Diencephalon (tissue), 1 donor: ENCODE measurements around the gene AQP1. TPM values are rescaled to one million over a fixed set of nuclear protein-coding genes. Genes with fewer than 3 reads are reported as not detected.

Source experiments
- total RNA-seq: library from RNA; depleted of rRNA; stranded (reverse); fragments of >200 nt; gene quantifications from one replicate; pipeline ENCODE4 v1.2.3, GENCODE V29; 2014

The AQP1 gene
- 7.6 TPM for total RNA-seq

DNA sequence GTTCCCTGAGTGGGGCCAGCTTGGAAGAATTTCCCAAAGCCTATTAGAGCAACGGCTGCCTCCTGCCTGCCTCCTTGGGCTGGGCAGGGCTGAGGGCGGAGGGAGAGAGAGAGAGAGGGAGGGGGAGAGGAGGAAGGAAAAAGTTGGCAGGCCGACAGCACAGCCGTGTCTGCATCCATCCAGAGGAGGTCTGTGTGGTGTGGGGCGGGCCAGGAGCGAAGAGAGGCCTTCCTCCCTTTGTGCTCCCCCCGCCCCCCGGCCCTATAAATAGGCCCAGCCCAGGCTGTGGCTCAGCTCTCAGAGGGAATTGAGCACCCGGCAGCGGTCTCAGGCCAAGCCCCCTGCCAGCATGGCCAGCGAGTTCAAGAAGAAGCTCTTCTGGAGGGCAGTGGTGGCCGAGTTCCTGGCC lies at the start of gene AQP1:
AQP1 (plus strand) TSS at position 293 of the 409 bp plus-strand sequence; CDS start at position 350, 57 bp downstream.

DNA sequence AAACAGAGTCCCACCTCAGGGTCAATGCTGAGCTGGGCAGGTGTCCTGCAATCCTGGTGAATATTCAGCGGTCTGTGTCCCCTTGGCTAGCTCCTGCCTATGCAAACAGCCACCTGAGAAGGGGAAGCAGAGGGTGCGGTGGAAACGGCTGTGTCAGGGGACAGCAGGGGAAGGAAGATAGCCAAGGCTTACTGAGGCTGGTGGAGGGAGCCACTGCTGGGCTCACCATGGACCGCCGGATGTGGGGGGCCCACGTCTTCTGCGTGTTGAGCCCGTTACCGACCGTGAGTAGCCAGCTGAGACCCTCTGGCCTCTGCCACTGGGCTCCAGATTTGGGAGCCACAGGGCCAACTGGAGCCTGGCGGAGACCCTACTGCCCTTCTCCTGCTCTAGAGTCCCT lies 52.2 kb downstream of the AQP1 start, which contains the start of gene GHRHR:
GHRHR (plus strand) TSS at position 112 of the 400 bp plus-strand sequence; CDS start at position 228, 116 bp downstream.

Other genes with a start within 250 kb of the AQP1 start
- 1.6 TPM for gene CRHR2, start 229.4 kb upstream of the AQP1 start, total RNA-seq
- gene INMT, start 159.7 kb upstream of the AQP1 start, total RNA-seq = 0.23 TPM
- gene MINDY4, start 140.4 kb upstream of the AQP1 start, total RNA-seq = 6.9 TPM
- gene GHRHR, start 52.1 kb downstream of the AQP1 start, total RNA-seq = 2.8 TPM
- gene ADCYAP1R1, start 140.5 kb downstream of the AQP1 start, total RNA-seq = 70.4 TPM